ENCODE results near the gene YPEL2. TPM values are rescaled to one million over a fixed set of nuclear protein-coding genes. Genes with fewer than 3 reads are reported as not detected.
A peak's percentile ranks its signal among the peaks of the same experiment; 100 is the strongest.
"Not testable (repeated sequence)": the region's sequence is repeated elsewhere in the genome, so short reads cannot be mapped to it uniquely, and the experiment has no call there.

Gene YPEL2
- total RNA-seq, 1 donor from 2014 or later: 12.3 TPM

DNA sequence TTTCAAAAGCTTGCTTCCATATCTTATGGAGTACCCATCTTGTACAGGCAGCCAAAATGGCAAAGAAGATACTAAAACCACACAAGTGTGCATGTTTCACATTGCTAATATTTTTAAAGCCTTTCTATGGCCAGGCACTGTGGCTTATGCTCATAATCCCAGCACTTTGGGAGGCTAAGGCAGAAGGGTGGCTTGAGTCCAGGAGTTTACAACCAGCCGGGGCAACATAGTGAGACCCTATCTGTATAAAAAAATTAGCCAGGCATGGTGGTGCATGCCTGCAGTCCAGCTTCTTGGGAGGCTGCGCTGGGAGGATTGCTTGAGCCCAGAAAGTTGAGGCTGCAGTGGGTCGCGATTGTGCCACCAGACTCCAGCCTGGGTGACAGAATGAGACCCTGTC is 71.3 kb downstream of the YPEL2 start:
- DNase-seq (ENCODE audit: low read depth): no peak

DNA sequence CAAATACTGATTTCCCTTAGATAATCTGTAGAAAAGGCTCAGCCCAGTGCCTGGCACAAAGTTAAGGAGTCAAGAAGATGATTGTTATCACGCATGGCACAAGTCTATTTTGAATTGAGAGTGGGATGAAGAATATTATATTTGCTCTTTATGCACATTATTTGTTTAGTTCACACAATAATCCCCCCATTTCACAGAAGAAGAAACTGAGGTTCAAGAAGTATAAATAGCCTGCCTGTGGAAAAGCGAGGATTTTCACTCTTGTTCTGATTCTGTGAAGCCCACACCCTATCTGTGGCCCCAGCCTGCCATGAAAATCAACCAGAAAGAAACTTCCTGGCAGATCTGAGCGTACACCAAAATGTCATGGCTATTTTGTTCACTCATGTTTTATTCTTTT is 73.0 kb downstream of the YPEL2 start:
- no peak for DNase-seq (ENCODE audit: low read depth)

DNA sequence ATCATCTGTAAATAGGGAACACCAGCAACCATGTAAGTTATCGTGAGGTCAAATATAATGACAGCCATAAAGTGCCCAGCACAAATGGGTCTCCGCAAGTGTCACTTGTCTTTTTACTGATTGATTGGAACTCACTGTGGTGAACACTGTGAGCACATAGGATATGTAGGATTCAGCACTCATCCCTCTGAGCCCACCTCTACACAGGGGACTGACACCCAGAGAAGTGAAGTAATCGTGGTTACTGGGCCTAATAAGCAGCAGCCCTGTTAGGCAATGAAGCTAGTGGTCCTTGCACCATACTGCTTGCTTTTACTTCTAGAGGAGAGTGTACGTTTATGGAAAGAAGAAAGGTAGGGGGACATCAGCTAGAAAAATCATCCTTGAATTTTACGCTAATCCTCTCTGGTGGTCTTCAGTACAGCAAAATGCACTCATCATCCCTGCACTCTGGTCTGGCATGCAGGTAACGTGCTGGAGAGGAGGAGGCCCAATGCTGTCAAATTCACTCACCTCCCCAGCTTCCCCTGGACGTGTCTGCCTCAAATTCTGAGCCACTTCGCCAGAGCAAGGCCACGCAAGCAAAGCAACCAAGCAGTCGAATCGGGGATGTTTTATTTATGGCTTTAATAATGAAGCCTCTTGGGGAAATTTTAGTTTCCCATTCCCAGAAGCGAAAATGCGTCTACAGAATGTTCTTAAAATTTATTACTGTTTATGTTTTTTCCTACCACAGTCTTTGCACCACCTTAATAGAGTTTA is 74.7 kb downstream of the YPEL2 start:
- DNase-seq (ENCODE audit: low read depth): no peak

DNA sequence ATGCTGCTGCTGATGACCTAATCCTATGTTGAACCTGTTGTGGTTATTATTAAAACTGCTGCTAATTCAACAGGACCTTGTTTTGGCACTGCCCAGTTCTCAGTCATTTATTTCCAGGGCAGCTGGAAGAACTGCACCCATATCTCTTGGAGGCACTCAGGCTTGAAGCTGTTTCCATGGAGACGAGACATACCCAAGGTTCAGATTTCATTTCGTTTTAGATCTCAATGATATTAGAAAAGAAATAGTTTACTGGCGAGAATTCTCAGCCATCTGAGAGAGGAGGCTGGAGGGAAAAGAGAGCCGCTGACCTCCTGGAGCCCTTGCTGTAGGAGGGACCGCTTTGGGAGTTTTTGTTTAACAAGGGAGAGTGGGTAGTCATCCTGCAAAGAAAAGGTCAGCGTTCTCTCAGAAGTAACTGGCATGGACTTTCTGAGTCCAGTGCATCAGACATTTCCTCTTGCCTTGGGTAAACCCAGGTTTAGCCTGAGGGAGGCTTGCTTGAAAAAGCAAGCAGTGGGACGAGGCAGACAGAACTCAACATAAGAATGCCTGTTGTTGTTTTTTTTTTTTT is 75.4 kb downstream of the YPEL2 start:
- peak; percentile 73 for DNase-seq (ENCODE audit: low read depth)

DNA sequence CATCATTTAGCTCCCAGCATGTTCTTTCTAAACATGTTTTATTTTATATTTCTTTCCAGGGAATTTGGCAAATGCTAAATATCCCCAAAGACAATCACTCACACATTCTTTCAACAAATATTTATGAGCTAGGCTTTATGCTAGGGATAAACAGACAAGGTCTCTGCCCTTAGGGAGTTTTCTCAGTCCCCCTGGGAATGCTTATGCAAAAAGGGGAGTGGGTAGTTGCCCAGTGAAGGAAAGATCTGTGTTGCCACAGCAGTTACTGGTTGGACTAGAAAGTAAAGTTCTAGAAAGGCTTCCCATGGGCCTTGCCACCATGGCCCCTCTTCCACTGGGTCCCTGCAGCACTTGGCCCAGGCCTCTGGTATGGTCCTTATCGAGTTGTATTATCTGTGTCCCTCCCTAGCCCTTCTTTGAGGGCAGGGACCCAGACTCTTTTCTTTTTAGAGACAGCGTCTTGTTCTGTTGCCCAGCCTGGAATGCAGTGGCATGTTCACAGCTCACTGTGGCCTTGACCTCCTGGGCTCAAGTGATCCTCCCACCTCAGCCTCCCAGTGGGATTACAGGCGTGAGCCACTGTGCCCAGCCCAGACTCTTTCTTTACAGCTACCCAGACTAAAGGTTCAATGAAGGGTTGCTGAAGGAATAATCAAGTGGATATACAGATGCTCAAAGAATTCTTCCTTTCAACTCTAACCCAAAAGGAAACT is 78.0 kb downstream of the YPEL2 start:
- no peak for DNase-seq (ENCODE audit: low read depth)

DNA sequence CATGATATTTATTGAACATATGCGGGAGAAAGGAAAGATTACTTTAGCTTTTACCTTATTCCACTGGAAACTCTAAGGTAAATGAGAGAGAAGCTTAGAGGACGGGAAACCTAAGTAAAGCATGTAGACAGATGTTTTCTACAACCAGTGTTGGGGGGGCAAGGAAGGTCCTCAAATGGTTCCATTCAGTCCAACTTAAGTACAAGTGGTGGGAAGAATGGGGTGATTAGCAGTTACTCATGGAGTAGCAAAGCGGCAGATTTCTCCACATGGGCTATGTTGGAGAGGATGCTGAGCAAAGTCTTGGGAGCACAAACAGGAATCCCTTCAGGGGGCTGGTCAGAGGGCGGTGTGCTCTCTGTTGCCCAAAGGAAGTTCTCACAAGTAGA is 78.6 kb downstream of the YPEL2 start:
- DNase-seq (ENCODE audit: low read depth): no peak

DNA sequence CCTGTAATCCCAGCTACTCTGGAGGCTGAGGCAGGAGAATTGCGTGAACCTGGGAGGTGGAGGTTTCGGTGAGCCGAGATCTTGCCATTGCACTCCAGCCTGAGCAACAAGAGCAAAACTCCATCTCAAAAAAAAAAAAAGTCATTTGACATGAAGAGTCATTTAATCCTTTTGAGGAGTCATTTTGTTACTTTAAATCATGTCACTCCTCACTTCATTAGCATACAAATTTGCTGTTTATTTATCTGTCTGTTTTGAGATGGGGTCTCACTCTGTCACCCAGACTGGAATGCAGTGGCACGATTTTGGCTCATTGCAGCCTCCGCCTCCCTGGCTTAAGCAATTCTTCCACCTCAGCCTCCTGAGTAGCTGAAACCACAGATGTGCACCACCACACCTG is 81.0 kb downstream of the YPEL2 start:
- DNase-seq (ENCODE audit: low read depth): not testable (repeated sequence)

DNA sequence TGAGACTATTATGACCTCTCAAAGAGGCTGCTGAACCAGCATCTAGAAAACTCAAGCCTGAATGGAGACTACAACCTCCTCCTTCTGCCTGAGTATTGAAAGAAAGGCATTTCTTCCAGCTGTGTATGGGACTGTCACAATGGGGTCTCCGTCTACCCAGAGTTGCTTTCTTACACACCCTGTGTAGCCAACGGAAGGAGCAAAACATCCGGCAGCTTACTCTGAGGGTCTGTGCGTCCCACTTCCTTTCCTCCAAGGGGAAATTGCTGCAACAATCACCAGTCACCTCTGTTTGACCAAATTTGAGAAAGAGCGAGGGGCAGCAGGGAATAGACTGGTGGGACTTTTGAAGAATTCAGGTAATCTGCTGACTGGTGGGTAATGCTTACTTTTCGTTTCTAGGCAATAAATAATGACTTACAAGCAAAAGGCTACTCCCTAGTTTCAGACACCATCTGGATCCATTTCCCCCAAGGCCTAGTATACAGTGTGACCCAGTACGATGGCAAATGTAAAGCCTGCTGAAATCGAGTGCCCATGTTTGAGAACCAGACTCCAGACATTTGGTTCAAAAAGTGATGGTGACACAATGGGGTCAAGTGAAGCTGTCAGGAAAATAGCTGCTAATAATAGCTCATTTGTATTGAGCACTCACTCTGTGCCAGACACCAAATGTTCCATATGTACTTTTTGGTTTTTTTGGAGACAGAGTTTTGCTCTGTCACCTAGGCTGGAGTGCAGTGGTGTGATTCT is 81.7 kb downstream of the YPEL2 start:
- no peak for DNase-seq (ENCODE audit: low read depth)

DNA sequence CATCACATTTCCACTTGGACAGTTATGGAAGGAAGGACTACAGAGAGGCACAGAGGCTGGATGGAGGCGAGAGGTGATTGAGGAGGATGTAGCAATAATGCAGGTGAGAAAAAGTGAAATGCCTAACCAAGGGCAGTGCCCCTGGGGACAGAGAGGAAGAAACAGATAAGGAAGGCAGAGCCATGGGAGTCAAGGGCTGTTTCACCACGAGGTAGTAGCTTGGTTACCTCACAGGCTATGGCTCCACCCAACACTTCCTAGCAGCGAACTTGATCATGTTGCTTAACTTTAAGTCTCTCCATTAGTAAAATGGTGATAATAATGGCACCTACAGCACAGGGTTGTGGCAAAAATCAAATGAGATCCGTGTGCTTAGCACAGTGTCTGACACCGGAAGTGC is 83.9 kb downstream of the YPEL2 start:
- DNase-seq (ENCODE audit: low read depth): no peak

DNA sequence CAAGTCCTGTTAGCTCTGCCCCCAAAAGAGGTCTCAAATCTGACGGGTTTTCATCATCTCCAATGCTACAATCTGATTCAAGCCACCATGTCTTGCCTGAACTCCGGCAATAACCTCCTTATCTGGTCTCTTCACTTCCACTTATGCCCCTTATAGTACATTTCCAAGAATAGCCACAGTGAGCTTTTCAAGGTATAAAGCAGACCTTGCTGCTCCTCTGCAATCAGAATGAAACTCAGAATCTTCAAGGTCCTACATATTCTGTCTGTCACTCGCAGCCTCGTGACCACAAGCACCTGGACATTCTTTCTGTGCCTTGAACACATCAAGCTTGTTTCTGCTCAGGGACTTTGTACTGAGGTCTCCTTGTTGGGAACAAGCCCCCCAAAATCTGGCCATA is 84.7 kb downstream of the YPEL2 start:
- no peak for DNase-seq (ENCODE audit: low read depth)

DNA sequence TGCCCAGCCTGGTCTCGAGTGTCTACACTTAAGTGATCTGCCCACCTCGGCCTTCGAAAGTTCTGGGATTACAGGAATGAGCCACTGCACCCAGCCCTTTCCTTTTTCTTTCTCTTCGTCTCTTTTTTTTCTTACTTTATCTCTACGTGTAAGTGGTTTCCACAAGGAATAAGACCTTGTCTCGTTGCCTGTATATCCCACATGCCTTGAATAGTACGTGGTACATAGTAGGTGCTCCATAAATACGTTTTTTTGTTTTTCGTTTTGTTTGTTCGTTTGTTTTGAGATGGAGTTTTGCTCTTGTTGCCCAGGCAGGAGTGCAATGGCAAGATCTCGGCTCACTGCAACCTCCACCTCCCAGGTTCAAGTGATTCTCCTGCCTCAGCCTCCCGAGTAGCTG is 86.0 kb downstream of the YPEL2 start:
- DNase-seq (ENCODE audit: low read depth): no peak

DNA sequence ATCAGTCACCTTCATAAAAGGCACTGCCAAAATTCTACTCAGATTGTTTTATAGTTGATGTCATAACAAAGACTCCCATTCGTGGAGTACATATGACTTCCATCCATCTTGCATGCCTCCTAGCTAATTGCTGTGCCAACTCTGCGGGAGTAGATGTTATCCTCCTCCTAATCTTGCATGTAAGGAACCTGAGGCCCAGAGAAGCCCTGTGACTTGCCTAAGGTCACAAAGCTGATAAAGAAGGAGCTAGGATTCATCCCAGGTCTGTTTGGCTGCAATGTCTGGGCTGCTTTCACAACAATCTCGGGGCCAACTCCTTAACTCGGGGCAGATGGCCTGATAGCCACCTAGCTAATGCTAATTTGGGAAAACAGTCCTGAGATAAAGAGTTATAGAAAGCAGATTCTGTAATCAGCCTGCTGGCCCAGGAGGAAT is 87.3 kb downstream of the YPEL2 start:
- DNase-seq (ENCODE audit: low read depth): no peak

DNA sequence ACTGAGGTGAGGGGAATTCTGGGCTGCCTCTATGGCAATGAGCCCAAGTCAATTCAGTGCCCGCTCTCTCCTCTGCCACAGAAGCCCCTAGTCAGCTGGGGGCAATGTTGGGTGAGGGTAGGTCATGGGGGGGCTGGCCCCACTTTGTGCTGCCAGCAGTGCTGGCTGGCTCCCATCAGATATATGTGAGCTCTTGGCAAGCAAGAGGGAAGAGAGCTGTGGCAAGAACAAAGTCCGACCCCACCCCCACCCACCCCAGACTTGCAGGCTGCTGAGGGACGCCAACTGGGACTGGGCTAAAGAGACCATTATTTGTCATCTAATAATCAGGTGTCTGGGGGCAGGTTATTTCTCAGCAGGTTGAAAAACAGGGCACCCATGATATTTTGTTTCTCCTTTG is 89.4 kb downstream of the YPEL2 start:
- DNase-seq (ENCODE audit: low read depth): no peak

DNA sequence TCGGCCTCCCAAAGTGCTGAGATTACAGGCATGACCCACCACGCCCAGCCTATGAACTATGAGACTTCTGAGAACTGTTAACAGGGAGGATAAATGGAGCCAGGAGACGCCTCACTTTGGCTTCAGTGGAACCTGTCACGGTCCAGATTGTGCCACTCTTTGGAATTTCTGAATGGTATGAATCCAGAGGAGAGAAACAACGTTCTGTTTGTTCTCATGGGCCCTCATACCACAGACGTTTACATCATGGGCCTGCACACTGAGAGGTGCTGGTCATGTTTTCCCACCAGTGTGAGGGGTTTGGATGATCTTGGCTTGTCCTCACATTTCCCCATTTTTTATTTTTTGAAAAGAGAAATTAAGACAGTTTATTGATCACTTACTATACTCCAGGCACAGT is 90.3 kb downstream of the YPEL2 start:
- DNase-seq (ENCODE audit: low read depth): no peak

DNA sequence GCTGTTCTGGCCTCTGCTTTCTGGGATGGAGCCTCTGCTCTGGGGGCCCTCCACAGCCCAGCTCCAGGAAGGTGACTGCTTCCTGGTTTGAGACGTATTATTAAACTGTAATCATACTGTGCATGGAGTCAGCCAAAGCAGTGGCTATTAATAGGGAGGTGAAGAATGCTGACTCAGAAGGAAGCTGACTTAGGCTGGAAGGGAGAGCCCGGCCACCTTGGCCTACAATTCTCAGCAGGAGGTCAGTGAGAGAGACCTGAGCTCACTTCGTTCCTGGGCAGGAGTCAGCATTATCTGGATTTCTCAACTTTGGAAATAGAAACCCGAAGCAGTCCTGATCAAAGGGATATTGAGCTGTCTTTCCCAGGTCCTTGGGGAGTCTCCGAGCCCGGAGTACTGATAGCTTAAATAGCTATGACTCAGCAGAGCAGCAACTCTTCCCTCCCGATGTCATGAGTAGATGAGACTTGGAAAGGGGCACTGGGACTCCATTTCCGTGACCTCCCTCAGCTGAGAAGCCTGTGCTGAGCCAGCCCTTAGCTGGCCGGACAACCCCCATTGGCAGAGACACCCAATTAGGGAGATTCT is 91.8 kb downstream of the YPEL2 start:
- DNase-seq (ENCODE audit: low read depth): peak; percentile 62

DNA sequence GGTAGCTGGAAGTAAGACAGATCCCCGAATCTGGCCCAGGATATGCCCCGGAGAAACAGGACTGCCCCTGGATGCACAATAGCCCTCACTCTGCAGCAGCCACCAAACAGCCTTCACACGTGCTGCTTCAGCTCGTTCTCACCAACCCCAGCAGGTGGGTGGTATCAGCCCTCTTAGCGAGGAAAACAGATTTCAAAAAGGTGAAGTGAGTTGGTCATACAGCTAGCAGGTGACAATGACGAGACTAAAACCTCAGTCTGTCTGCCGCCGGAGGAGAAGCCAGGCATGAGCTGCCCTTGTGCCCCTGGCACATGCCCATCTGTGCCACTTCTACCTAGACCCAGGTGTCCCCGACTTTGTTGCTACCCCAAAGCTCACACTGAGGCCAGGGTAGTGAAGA is 92.4 kb downstream of the YPEL2 start:
- DNase-seq (ENCODE audit: low read depth): no peak

DNA sequence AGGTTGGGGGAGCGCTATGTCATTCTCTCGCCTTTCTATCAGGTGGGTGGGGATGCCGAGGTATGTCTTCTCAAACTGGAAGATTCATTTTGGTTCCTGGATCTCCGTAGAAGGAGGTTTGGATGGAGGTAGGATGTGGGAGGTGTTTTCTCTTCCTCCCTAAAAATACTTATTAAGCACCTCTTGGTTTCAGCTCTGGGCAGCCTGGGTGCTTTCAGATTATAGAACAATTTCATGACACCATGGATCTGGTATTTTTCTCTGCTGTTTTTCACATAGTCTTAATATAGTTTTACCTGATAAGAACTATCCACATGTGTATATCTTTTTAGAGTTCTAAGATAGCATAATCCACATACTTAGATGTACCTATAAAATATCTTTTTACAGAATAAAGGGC is 92.9 kb downstream of the YPEL2 start:
- DNase-seq (ENCODE audit: low read depth): no peak

DNA sequence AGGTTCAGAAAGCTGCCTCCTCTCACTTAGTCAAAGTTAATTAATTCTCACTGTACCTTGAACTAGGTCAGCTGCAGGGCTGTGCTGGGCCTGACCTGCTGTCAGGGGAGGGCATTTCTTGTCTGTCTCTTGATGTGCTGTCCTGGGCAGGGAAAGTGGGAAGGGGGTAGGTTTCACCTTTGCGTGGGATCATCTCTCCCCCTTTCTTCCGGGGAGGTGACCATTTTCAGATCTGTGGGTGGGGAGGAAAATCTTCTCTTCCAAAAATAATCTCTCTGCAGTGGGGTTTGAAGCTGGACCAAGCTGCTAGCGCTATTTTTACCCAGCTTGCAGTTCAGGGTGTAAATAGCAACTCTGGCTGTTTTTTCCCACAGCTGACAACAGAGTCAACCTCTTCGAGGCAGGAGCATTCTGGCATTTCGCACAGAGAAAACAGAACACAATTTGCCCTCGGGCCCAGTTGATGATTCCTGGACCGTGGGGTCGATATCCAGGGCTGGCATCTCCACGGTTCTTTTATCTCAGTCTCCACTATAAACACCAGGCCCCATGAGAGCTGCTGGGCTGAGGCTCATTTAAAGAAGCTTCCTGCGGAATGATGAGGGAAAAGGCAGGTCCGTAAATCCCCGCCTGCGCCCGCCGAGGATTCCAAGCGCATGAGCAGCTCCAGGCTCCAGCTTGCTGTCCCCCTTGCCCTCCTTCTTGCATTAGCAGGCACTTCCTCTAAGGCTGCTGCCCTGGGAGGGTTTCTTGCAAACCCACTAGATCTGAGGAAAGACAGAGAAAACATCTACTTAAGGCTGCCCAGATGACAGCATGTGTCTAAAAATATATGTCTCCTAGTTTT is 93.9 kb downstream of the YPEL2 start:
- peak; percentile 70 for DNase-seq (ENCODE audit: low read depth)

DNA sequence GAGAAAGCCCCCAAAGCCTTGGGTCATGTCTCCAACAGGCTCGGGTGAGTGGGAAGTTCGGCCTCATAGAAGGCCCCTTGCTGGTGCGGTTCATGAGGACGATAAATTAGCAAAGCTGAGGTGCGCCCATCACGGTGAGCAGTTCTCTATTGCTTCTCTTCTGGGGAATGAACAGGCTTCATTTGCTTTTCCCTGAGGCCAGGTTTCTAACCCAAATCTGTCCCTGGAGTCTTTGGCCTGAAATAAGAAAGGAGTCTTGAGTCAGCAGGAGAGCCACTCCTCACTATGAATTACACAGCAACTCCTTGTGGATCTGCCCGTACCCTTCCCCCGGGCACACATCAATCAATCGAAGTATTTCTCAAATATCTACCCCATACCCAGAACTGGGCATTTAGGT is 94.6 kb downstream of the YPEL2 start:
- no peak for DNase-seq (ENCODE audit: low read depth)

DNA sequence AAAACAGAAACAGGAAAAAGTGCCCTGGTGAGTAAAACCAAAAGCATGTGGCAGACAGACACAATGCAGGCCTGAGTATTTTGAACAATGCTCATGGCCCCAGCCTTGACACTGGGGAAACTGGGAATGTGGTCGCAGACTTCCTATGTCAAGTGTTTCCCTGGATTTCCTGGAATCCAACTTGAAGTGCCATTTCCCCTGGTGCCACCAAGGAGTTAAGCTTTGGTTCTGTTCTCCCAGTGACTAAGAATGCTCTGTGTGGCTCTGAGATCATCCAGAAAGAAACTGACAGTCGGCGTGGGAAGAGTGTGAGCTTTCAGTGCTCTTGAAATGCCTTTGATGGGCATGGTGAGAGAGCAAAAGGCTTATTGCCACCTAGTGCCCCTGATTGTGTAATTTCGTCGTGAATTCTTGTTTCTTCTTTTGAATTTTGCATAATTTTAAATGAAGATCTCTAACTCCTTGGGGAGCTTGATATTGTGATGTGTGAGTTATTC is 96.0 kb downstream of the YPEL2 start:
- peak; percentile 84 for DNase-seq (ENCODE audit: low read depth)

Measured in myocyte (in vitro differentiated cells).